A673 (cell line): ENCODE results near the gene CHID1. TPM values are rescaled to one million over a fixed set of nuclear protein-coding genes. Genes with fewer than 3 reads are reported as not detected.

Source experiments
- BruUV-seq: library from RNA; stranded (reverse); fragments of 400-500 nt; replicated peaks from 2 replicates; lab custom pipeline; 2021; lab: Mats Ljungman, UMichigan
- CTCF ChIA-PET: fragments of 300-600 bp; sonication (Branson Sonifier 250); formaldehyde crosslinking; loops from one replicate; lab custom pipeline; 2022; ENCODE audit warnings: antibody characterized with exemption; lab: Charles Lee
- POLR2A ChIA-PET: fragments of 300-600 bp; sonication (Branson Sonifier 250); formaldehyde crosslinking; loops from one replicate; lab custom pipeline; 2022; ENCODE audit warnings: antibody characterized with exemption; ENCODE audit not compliant: low non-redundant PET; lab: Charles Lee
- DNase-seq: peaks from one replicate; pipeline ENCODE4 v3.0.0-alpha.2; 2015; ENCODE audit warnings: low spot score
- H3K27ac ChIP-seq: fragments of 200-600 bp; sonication (generic); 2 replicates; pipeline ENCODE4 v1.5.1; 2016; ENCODE audit warnings: mixed run types, low read depth, mild to moderate bottlenecking, mixed read lengths, antibody characterized with exemption, low read length; ENCODE audit not compliant: poor library complexity, severe bottlenecking
- H3K27me3 ChIP-seq: fragments of 200-600 bp; sonication (generic); replicated peaks from 2 replicates; pipeline ENCODE4 v1.6.1; 2017; ENCODE audit warnings: mixed run types, low read depth, mild to moderate bottlenecking, mixed read lengths, antibody characterized with exemption, low read length; ENCODE audit not compliant: insufficient read depth, poor library complexity
- H3K36me3 ChIP-seq: fragments of 200-600 bp; sonication (generic); 2 replicates; pipeline ENCODE4 v1.6.1; 2016; ENCODE audit warnings: mixed run types, mild to moderate bottlenecking, mixed read lengths, antibody characterized with exemption, low read length; ENCODE audit not compliant: insufficient read depth, poor library complexity, severe bottlenecking
- H3K4me1 ChIP-seq: fragments of 200-600 bp; sonication (generic); 2 replicates; pipeline ENCODE4 v1.6.1; 2017; ENCODE audit warnings: mixed run types, mild to moderate bottlenecking, mixed read lengths, antibody characterized with exemption, low read length; ENCODE audit not compliant: insufficient read depth, poor library complexity, severe bottlenecking
- H3K4me3 ChIP-seq: fragments of 200-600 bp; sonication (generic); 2 replicates; pipeline ENCODE4 v1.5.1; 2016; ENCODE audit warnings: low read depth, mixed run types, mild to moderate bottlenecking, mixed read lengths, low read length; ENCODE audit not compliant: poor library complexity, severe bottlenecking
- H3K9me3 ChIP-seq: fragments of 200-600 bp; sonication (generic); 2 replicates; pipeline ENCODE4 v1.6.1; 2016; ENCODE audit warnings: mixed run types, low read depth, mild to moderate bottlenecking, mixed read lengths, antibody characterized with exemption, low read length; ENCODE audit not compliant: poor library complexity, severe bottlenecking
- CTCF ChIP-seq: fragments of 300-800, 200-600 bp; sonication (generic); conservative IDR thresholded peaks from 2 replicates; pipeline ENCODE4 v1.5.1; 2017; ENCODE audit warnings: low read depth, mild to moderate bottlenecking, antibody characterized with exemption, low read length, moderate library complexity, mixed read lengths
- EZH2 ChIP-seq: fragments of 200-600 bp; sonication (generic); IDR thresholded peaks from 2 replicates; pipeline ENCODE4 v1.6.1; 2017; ENCODE audit warnings: borderline replicate concordance, low read depth, mild to moderate bottlenecking, mixed read lengths, antibody characterized with exemption, low read length; ENCODE audit not compliant: poor library complexity, severe bottlenecking
- intact Hi-C: fragments of 100-400 bp; cut with micrococcal nuclease; formaldehyde crosslinking; loops from one replicate; pipeline ENCODE4 v1.10.0; 2022; ENCODE audit not compliant: unreplicated experiment
- total RNA-seq: library from RNA; stranded (reverse); gene quantifications from 2 replicates; pipeline ENCODE4 v1.2.3, GENCODE V29; 2021

Gene CHID1
- total RNA-seq, 1 experiment from 2014 or later: 105 TPM

GRCh38 chr11:958101-958500 lies 47.5 kb upstream of the CHID1 start:
- Histone ChIP-seq H3K36me3 (peaks cover 7% of the 10 kb centered on the region), H3K9me3 (no peaks in the 10 kb centered on the region), H3K27ac (no peak overlapping the region), H3K27me3 (no peaks in the 10 kb centered on the region), H3K4me1 (no peaks in the 10 kb centered on the region), H3K4me3 (no peak overlapping the region)
- intact Hi-C loops: no loop called here
- TF ChIP-seq EZH2: no peak
- TF ChIP-seq CTCF: no peak
- POLR2A ChIA-PET: no interaction called here
- DNase-seq: no peak
- BruUV-seq: no TSS peak
- CTCF ChIA-PET: no interaction called here

GRCh38 chr11:957212-957920 lies 46.8 kb upstream of the CHID1 start:
- intact Hi-C loops: no loop called here
- no peak overlapping the region for H3K4me3 ChIP-seq
- ChIA-PET POLR2A (no interaction called here), CTCF (no interaction called here)
- H3K9me3 ChIP-seq: no peaks in the 10 kb centered on the region
- no TSS peak for BruUV-seq
- no peak for DNase-seq
- H3K4me1 ChIP-seq: no peaks in the 10 kb centered on the region
- TF ChIP-seq CTCF (no peak), EZH2 (no peak)
- peaks cover 7% of the 10 kb centered on the region for H3K36me3 ChIP-seq
- no peaks in the 10 kb centered on the region for H3K27me3 ChIP-seq
- no peak overlapping the region for H3K27ac ChIP-seq

GRCh38 chr11:955154-956063 lies 44.8 kb upstream of the CHID1 start:
- Histone ChIP-seq H3K27ac (no peak overlapping the region), H3K9me3 (no peaks in the 10 kb centered on the region), H3K4me3 (no peak overlapping the region), H3K36me3 (peaks cover 3% of the 10 kb centered on the region), H3K4me1 (no peaks in the 10 kb centered on the region), H3K27me3 (no peaks in the 10 kb centered on the region)
- intact Hi-C loops: no loop called here
- BruUV-seq: no TSS peak
- ChIA-PET CTCF (no interaction called here), POLR2A (no interaction called here)
- no peak for TF ChIP-seq CTCF
- no peak for TF ChIP-seq EZH2
- no peak for DNase-seq
